SU-DHL-6 (cell line): ENCODE measurements around the gene MCTP1.

Experiments used
- H2AFZ ChIP-seq: fragments of 200-600 bp; sonication (generic); 2 replicates; pipeline ENCODE4 v1.6.1; 2014; ENCODE audit warnings: low read depth, mild to moderate bottlenecking, moderate library complexity, mixed read lengths, antibody characterized with exemption, low read length; ENCODE audit not compliant: severe bottlenecking
- H3F3A ChIP-seq: fragments of 200-600 bp; shearing (Covaris generic); 2 replicates; pipeline ENCODE4 v1.6.0; 2016; ENCODE audit warnings: antibody characterized with exemption, mild to moderate bottlenecking; ENCODE audit not compliant: insufficient read depth
- H3K27ac ChIP-seq: fragments of 200-600 bp; sonication (generic); 2 replicates; pipeline ENCODE4 v1.5.1; 2016; ENCODE audit warnings: low read depth, mild to moderate bottlenecking, low read length, moderate library complexity, mixed read lengths
- H3K27me3 ChIP-seq: fragments of 200-600 bp; sonication (generic), shearing (Covaris generic); 2 replicates; pipeline ENCODE4 v1.6.0; 2014; ENCODE audit warnings: mild to moderate bottlenecking, low read length
- H3K36me3 ChIP-seq: fragments of 200-600 bp; sonication (generic); 2 replicates; pipeline ENCODE4 v1.6.1; 2014; ENCODE audit warnings: mild to moderate bottlenecking, low read length, mixed read lengths
- H3K4me2 ChIP-seq: fragments of 300-600, 200-600 bp; shearing (Covaris generic), sonication (generic); 2 replicates; pipeline ENCODE4 v1.6.0; 2014; ENCODE audit warnings: low read length, low read depth, mild to moderate bottlenecking; ENCODE audit not compliant: poor library complexity, severe bottlenecking
- H3K4me3 ChIP-seq: fragments of 200-600 bp; sonication (generic); 2 replicates; pipeline ENCODE4 v1.5.1; 2014; ENCODE audit warnings: antibody characterized with exemption, low read length, mild to moderate bottlenecking, mixed read lengths; ENCODE audit not compliant: insufficient read depth, poor library complexity, severe bottlenecking
- H3K79me2 ChIP-seq: fragments of 200-600 bp; sonication (generic); 2 replicates; pipeline ENCODE4 v1.6.1; 2014; ENCODE audit warnings: mild to moderate bottlenecking, low read length, moderate library complexity; ENCODE audit not compliant: insufficient read depth
- H3K9ac ChIP-seq: fragments of 200-600 bp; sonication (generic); 2 replicates; pipeline ENCODE4 v1.7.0; 2014; ENCODE audit warnings: mild to moderate bottlenecking, low read length
- H3K9me2 ChIP-seq: fragments of 200-600 bp; sonication (generic); replicated peaks from 2 replicates; pipeline ENCODE4 v1.6.1; 2014; ENCODE audit warnings: low read length; ENCODE audit not compliant: insufficient read depth
- H3K9me3 ChIP-seq: fragments of 200-600 bp; sonication (generic); 2 replicates; pipeline ENCODE4 v1.6.1; 2014; ENCODE audit warnings: low read length, mixed read lengths; ENCODE audit not compliant: insufficient read depth
- H4K20me1 ChIP-seq: fragments of 200-600 bp; sonication (generic); 2 replicates; pipeline ENCODE4 v1.6.1; 2014; ENCODE audit warnings: low read depth, mild to moderate bottlenecking, antibody characterized with exemption, low read length, moderate library complexity, mixed read lengths
- CTCF ChIP-seq: fragments of 200-600 bp; sonication (generic); IDR thresholded peaks from one replicate; pipeline ENCODE4 v1.5.1; 2017; ENCODE audit warnings: antibody characterized with exemption, mild to moderate bottlenecking, low read length, moderate library complexity; ENCODE audit not compliant: insufficient read depth, poor library complexity, severe bottlenecking
- EZH2phosphoT487 ChIP-seq: fragments of 200-600 bp; sonication (generic), shearing (Covaris generic); conservative IDR thresholded peaks from 2 replicates; pipeline ENCODE4 v1.6.1; 2018; ENCODE audit warnings: mild to moderate bottlenecking, antibody characterized with exemption, low read length, moderate library complexity, mixed read lengths

The MCTP1 gene

GRCh38 chr5:94891972-94892371 lies 392.9 kb downstream of the MCTP1 start:
- Histone ChIP-seq H3K27ac (no peak overlapping the region), H2AFZ (no peak overlapping the region), H3K9ac (no peak overlapping the region), H3K36me3 (no peaks in the 10 kb centered on the region), H3K79me2 (no peaks in the 10 kb centered on the region), H3K27me3 (no peaks in the 10 kb centered on the region), H3K9me3 (no peaks in the 10 kb centered on the region), H4K20me1 (no peaks in the 10 kb centered on the region), H3K9me2 (no peaks in the 10 kb centered on the region), H3K4me3 (no peak overlapping the region), H3K4me2 (no peak overlapping the region), H3F3A (no peaks in the 10 kb centered on the region)
- no peak for TF ChIP-seq CTCF
- no peak for TF ChIP-seq EZH2phosphoT487

- Histone ChIP-seq H3K27me3 (no peaks in the 10 kb centered on the region), H4K20me1 (no peaks in the 10 kb centered on the region), H3K9me3 (no peaks in the 10 kb centered on the region), H3K27ac (no peak overlapping the region), H3K4me3 (no peak overlapping the region), H3K79me2 (no peaks in the 10 kb centered on the region), H3K36me3 (no peaks in the 10 kb centered on the region), H3K9me2 (no peaks in the 10 kb centered on the region), H3K4me2 (no peak overlapping the region), H3K9ac (no peak overlapping the region), H3F3A (no peaks in the 10 kb centered on the region), H2AFZ (no peak overlapping the region)
- TF ChIP-seq CTCF, result no peak
- TF ChIP-seq EZH2phosphoT487, result no peak
Measured at GRCh38 chr5:94891565-94891964, 393.3 kb downstream of the MCTP1 start.

GRCh38 chr5:94890907-94891306 lies 394.0 kb downstream of the MCTP1 start:
- H3K79me2 ChIP-seq, result no peaks in the 10 kb centered on the region
- TF ChIP-seq CTCF (no peak), EZH2phosphoT487 (no peak)
- no peaks in the 10 kb centered on the region for H3K9me2 ChIP-seq
- H3K4me3 ChIP-seq, result no peak overlapping the region
- no peak overlapping the region for H3K27ac ChIP-seq
- no peak overlapping the region for H3K9ac ChIP-seq
- no peaks in the 10 kb centered on the region for H3K9me3 ChIP-seq
- H4K20me1 ChIP-seq, result no peaks in the 10 kb centered on the region
- no peaks in the 10 kb centered on the region for H3K36me3 ChIP-seq
- H3K4me2 ChIP-seq, result no peak overlapping the region
- no peak overlapping the region for H2AFZ ChIP-seq
- no peaks in the 10 kb centered on the region for H3F3A ChIP-seq
- no peaks in the 10 kb centered on the region for H3K27me3 ChIP-seq
